Skeletal muscle cell (primary cell): Measurements from ENCODE around the gene LTA.
A peak's percentile ranks its signal among the peaks of the same experiment; 100 is the strongest.
"Not testable (repeated sequence)": the region's sequence is repeated elsewhere in the genome, so short reads cannot be mapped to it uniquely, and the experiment has no call there.

Source experiments
- DNase-seq: peaks from one replicate; pipeline ENCODE4 v3.0.0-alpha.2; 2010; ENCODE audit warnings: low read depth
- H3K4me3 ChIP-seq: 2 replicates; pipeline ENCODE4 v1.5.1; 2011; ENCODE audit warnings: low read depth, mild to moderate bottlenecking, control low read depth, low read length, moderate library complexity

LTA gene

GRCh38 chr6:31541059-31541657, 30.9 kb upstream of the LTA start:
- H3K4me3 ChIP-seq = peak overlapping the region; percentile 66
- no peak for DNase-seq

GRCh38 chr6:31541658-31542521, 30.2 kb upstream of the LTA start, which contains the start of gene DDX39B:
DDX39B (minus strand) TSS chr6:31542003; CDS start chr6:31540532, 1,471 bp downstream.
- peak within 1 kb of the TSS; percentile 66 for H3K4me3 ChIP-seq
- peak; percentile 91 for DNase-seq

GRCh38 chr6:31543639-31544038, 28.4 kb upstream of the LTA start:
- H3K4me3 ChIP-seq = no peak overlapping the region
- no peak for DNase-seq

- H3K4me3 ChIP-seq = no peak overlapping the region
- DNase-seq = no peak
These were observed 27.4 kb upstream of the LTA start for GRCh38 chr6:31544676-31545075.

GRCh38 chr6:31545291-31545690, 26.8 kb upstream of the LTA start:
- DNase-seq = no peak
- no peak overlapping the region for H3K4me3 ChIP-seq

GRCh38 chr6:31546339-31546957, 25.6 kb upstream of the LTA start, which contains the start of gene ATP6V1G2:
ATP6V1G2 (minus strand) TSS chr6:31546608; CDS start chr6:31546559, 49 bp downstream.
- DNase-seq = peak; percentile 90

GRCh38 chr6:31546958-31547726, 24.9 kb upstream of the LTA start, which contains the start of gene NFKBIL1:
NFKBIL1 (plus strand) TSS chr6:31547608; CDS start chr6:31547695, 87 bp downstream.
- peak; percentile 95 for DNase-seq
- peak within 1 kb of the TSS; percentile 60 for H3K4me3 ChIP-seq

More at GRCh38 chr6:31546339-31546957, 25.6 kb upstream of the LTA start, which contains the start of gene ATP6V1G2:
- peak within 1 kb of the TSS; percentile 60 for H3K4me3 ChIP-seq

- DNase-seq = no peak
- H3K4me3 ChIP-seq = peak overlapping the region; percentile 60
These were observed 24.2 kb upstream of the LTA start for GRCh38 chr6:31547727-31548543.

- DNase-seq = no peak
- H3K4me3 ChIP-seq = peak overlapping the region; percentile 60
These were observed 23.6 kb upstream of the LTA start for GRCh38 chr6:31548544-31548873.

- H3K4me3 ChIP-seq, DNase-seq: not testable (repeated sequence)
These were observed 20.7 kb upstream of the LTA start for GRCh38 chr6:31551371-31551770.

- no peak for DNase-seq
- H3K4me3 ChIP-seq = no peak overlapping the region
These were observed 15.8 kb upstream of the LTA start for GRCh38 chr6:31556307-31556706.

- DNase-seq = no peak
- no peak overlapping the region for H3K4me3 ChIP-seq
These were observed 14.4 kb upstream of the LTA start for GRCh38 chr6:31557443-31558317.

GRCh38 chr6:31558318-31558625, 13.8 kb upstream of the LTA start:
- no peak overlapping the region for H3K4me3 ChIP-seq

GRCh38 chr6:31558631-31559500, 13.2 kb upstream of the LTA start:
- H3K4me3 ChIP-seq = no peak overlapping the region
- DNase-seq = no peak

More at GRCh38 chr6:31558318-31558625, 13.8 kb upstream of the LTA start:
- no peak for DNase-seq

GRCh38 chr6:31559606-31559957, 12.5 kb upstream of the LTA start:
- H3K4me3 ChIP-seq = no peak overlapping the region

GRCh38 chr6:31559958-31560696, 12.0 kb upstream of the LTA start:
- H3K4me3 ChIP-seq = no peak overlapping the region
- DNase-seq = no peak

More at GRCh38 chr6:31559606-31559957, 12.5 kb upstream of the LTA start:
- DNase-seq = no peak
